22Rv1 (cell line): ENCODE measurements around the gene CDC123.

Source experiments
- CTCF ChIP-seq: fragments of 450-650 bp; IDR thresholded peaks from 2 replicates; pipeline ENCODE4 v1.5.1; 2017; ENCODE audit warnings: mild to moderate bottlenecking
- ZFX ChIP-seq: fragments of 450-650 bp; IDR thresholded peaks from 2 replicates; pipeline ENCODE4 v1.6.1; 2017; ENCODE audit warnings: antibody characterized with exemption, borderline replicate concordance

DNA sequence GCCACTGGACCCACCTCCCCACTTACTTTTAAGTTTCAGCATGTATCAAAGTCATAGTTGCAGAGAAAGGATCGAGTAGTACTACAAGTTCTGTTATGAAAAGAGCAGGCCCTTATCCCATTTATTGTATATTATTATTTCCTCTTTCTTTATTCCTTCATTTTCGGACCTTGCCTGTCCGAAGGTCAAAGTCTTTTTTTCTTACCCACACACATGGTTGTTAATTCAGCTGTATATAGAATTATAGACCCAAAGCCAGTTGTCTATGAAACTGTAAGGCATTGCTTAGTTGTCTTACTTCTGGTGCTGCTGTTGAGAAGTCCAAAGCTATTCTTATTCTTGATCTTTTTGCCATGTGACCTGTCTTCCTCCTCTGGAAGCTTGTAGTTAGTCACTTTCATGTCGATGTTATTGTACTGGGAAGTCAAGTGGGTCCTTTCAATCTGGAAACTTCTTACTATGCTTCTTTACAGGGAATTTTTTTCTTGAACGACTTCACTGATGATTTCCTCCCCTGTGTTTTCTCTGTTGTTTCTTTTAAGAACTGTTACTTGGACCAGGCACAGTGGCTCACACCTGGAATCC lies 8.6 kb upstream of the CDC123 start:
- TF ChIP-seq CTCF: no peak
- TF ChIP-seq ZFX: no peak
